ENCODE measurements around the gene CMKLR1.
A peak's percentile ranks its signal among the peaks of the same experiment; 100 is the strongest.

Gene CMKLR1

GRCh38 chr12:108316176-108317086, 22.7 kb downstream of the CMKLR1 start:
- peak; percentile 42 for DNase-seq (ENCODE audit: low read depth, low spot score)

- DNase-seq (ENCODE audit: low read depth, low spot score) = no peak
Measured at GRCh38 chr12:108315486-108316105, 23.5 kb downstream of the CMKLR1 start.

GRCh38 chr12:108313606-108314351, 25.3 kb downstream of the CMKLR1 start:
- DNase-seq (ENCODE audit: low read depth, low spot score) = peak; percentile 31

- DNase-seq (ENCODE audit: low read depth, low spot score) = no peak
Measured at GRCh38 chr12:108313241-108313605, 25.9 kb downstream of the CMKLR1 start.

- DNase-seq (ENCODE audit: low read depth, low spot score) = peak; percentile 54
Measured at GRCh38 chr12:108312693-108313189, 26.4 kb downstream of the CMKLR1 start.

GRCh38 chr12:108312073-108312659, 26.9 kb downstream of the CMKLR1 start:
- no peak for DNase-seq (ENCODE audit: low read depth, low spot score)

- no peak for DNase-seq (ENCODE audit: low read depth, low spot score)
Measured at GRCh38 chr12:108311605-108312004, 27.5 kb downstream of the CMKLR1 start.

- DNase-seq (ENCODE audit: low read depth, low spot score) = no peak
Measured at GRCh38 chr12:108310489-108310888, 28.6 kb downstream of the CMKLR1 start.

- no peak for DNase-seq (ENCODE audit: low read depth, low spot score)
Measured at GRCh38 chr12:108309674-108310312, 29.3 kb downstream of the CMKLR1 start.

GRCh38 chr12:108308395-108309085, 30.6 kb downstream of the CMKLR1 start:
- DNase-seq (ENCODE audit: low read depth, low spot score) = no peak

- no peak for DNase-seq (ENCODE audit: low read depth, low spot score)
Measured at GRCh38 chr12:108307006-108307405, 32.1 kb downstream of the CMKLR1 start.

GRCh38 chr12:108306506-108306905, 32.6 kb downstream of the CMKLR1 start:
- no peak for DNase-seq (ENCODE audit: low read depth, low spot score)

GRCh38 chr12:108305991-108306501, 33.1 kb downstream of the CMKLR1 start:
- peak; percentile 54 for DNase-seq (ENCODE audit: low read depth, low spot score)

GRCh38 chr12:108305520-108305919, 33.6 kb downstream of the CMKLR1 start:
- DNase-seq (ENCODE audit: low read depth, low spot score) = peak; percentile 68

- DNase-seq (ENCODE audit: low read depth, low spot score) = peak; percentile 86
Measured at GRCh38 chr12:108304633-108305032, 34.5 kb downstream of the CMKLR1 start.

- DNase-seq (ENCODE audit: low read depth, low spot score) = no peak
Measured at GRCh38 chr12:108303703-108304102, 35.4 kb downstream of the CMKLR1 start.

- DNase-seq (ENCODE audit: low read depth, low spot score) = peak; percentile 93
Measured at GRCh38 chr12:108302403-108303311, 36.5 kb downstream of the CMKLR1 start.

- no peak for DNase-seq (ENCODE audit: low read depth, low spot score)
Measured at GRCh38 chr12:108302016-108302402, 37.1 kb downstream of the CMKLR1 start.

GRCh38 chr12:108301346-108301745, 37.8 kb downstream of the CMKLR1 start:
- no peak for DNase-seq (ENCODE audit: low read depth, low spot score)
